HG02981 (cell line): ENCODE measurements around the gene SERF2.

Source experiments
- ATAC-seq: cut with Tn5 transposase; IDR thresholded peaks from one replicate; pipeline ENCODE4 v1.9.1; 2021; ENCODE audit warnings: mild to moderate bottlenecking, moderate library complexity; ENCODE audit not compliant: unreplicated experiment

SERF2 gene

GRCh38 chr15:43791993-43792760 lies at the start of gene SERF2:
Gene SERF2, plus strand, starts transcription at chr15:43792320. Its CDS starts 57 bp downstream, at chr15:43792377.
- peak; percentile 85 for ATAC-seq

- ATAC-seq: peak; percentile 70
Measured at GRCh38 chr15:43746245-43746902, 45.7 kb upstream of the SERF2 start, which contains the start of gene PDIA3. Gene PDIA3, plus strand, starts transcription at chr15:43746438. Its CDS starts 102 bp downstream, at chr15:43746540.

GRCh38 chr15:43746903-43747309 lies 45.2 kb upstream of the SERF2 start:
- ATAC-seq: peak; percentile 14

GRCh38 chr15:43748376-43748775 lies 43.7 kb upstream of the SERF2 start:
- ATAC-seq: no peak

- ATAC-seq: peak; percentile 38
Measured at GRCh38 chr15:43749690-43750345, 42.3 kb upstream of the SERF2 start.

GRCh38 chr15:43751885-43752284 lies 40.2 kb upstream of the SERF2 start:
- ATAC-seq: no peak

GRCh38 chr15:43762824-43763223 lies 29.3 kb upstream of the SERF2 start:
- ATAC-seq: no peak

GRCh38 chr15:43763819-43764446 lies 28.2 kb upstream of the SERF2 start:
- no peak for ATAC-seq

- no peak for ATAC-seq
Measured at GRCh38 chr15:43769584-43770228, 22.4 kb upstream of the SERF2 start.

GRCh38 chr15:43771816-43772215 lies 20.3 kb upstream of the SERF2 start:
- no peak for ATAC-seq

- ATAC-seq: no peak
Measured at GRCh38 chr15:43772624-43773023, 19.5 kb upstream of the SERF2 start.

GRCh38 chr15:43774062-43774461 lies 18.1 kb upstream of the SERF2 start:
- ATAC-seq: no peak

GRCh38 chr15:43775411-43775965 lies 16.6 kb upstream of the SERF2 start:
- ATAC-seq: no peak

- peak; percentile 64 for ATAC-seq
Measured at GRCh38 chr15:43776101-43776717, 15.9 kb upstream of the SERF2 start.

GRCh38 chr15:43776718-43777266 lies 15.3 kb upstream of the SERF2 start, which contains the start of gene ELL3:
Gene ELL3, minus strand, starts transcription at chr15:43776966. Its CDS starts 65 bp downstream, at chr15:43776901.
- ATAC-seq: peak; percentile 33

- ATAC-seq: peak; percentile 58
Measured at GRCh38 chr15:43777267-43777914, 14.7 kb upstream of the SERF2 start.

- ATAC-seq: no peak
Measured at GRCh38 chr15:43779016-43779415, 13.1 kb upstream of the SERF2 start.

- no peak for ATAC-seq
Measured at GRCh38 chr15:43789409-43789808, 2.7 kb upstream of the SERF2 start.
